Kidney epithelial cell (primary cell): ENCODE data around the gene ZMYND10. TPM values are rescaled to one million over a fixed set of nuclear protein-coding genes. Genes with fewer than 3 reads are reported as not detected.

Experiments used
- DNase-seq: peaks from one replicate; pipeline ENCODE4 v3.0.0-alpha.2; 2010; ENCODE audit warnings: low read depth
- H3K27me3 ChIP-seq: 2 replicates; pipeline ENCODE4 v1.6.0; 2011; ENCODE audit warnings: low read length; ENCODE audit not compliant: control insufficient read depth, insufficient read depth
- H3K36me3 ChIP-seq: 2 replicates; pipeline ENCODE4 v1.5.1; 2011; ENCODE audit warnings: low read length; ENCODE audit not compliant: control insufficient read depth, insufficient read depth
- H3K4me3 ChIP-seq: 2 replicates; pipeline ENCODE4 v1.5.1; 2011; ENCODE audit warnings: low read depth, mild to moderate bottlenecking, control low read depth, low read length
- CTCF ChIP-seq: IDR thresholded peaks from 2 replicates; pipeline ENCODE4 v1.5.1; 2011; ENCODE audit warnings: mild to moderate bottlenecking, moderate library complexity, low read length, control low read depth, inconsistent platforms; ENCODE audit not compliant: insufficient read depth, poor library complexity, severe bottlenecking
- total RNA-seq: library from RNA; depleted of rRNA; stranded (reverse); fragments of >200 nt; gene quantifications from 2 replicates; pipeline ENCODE4 v1.2.3, GENCODE V29; 2015

Gene ZMYND10
- total RNA-seq, 1 donor from 2014 or later: 1.7 TPM

GRCh38 chr3:50304601-50305000 is 40.9 kb downstream of the ZMYND10 start:
- Histone ChIP-seq H3K36me3 (no peaks in the 10 kb centered on the region), H3K27me3 (no peaks in the 10 kb centered on the region), H3K4me3 (no peak overlapping the region)
- no peak for DNase-seq
- TF ChIP-seq CTCF: no peak

DNA sequence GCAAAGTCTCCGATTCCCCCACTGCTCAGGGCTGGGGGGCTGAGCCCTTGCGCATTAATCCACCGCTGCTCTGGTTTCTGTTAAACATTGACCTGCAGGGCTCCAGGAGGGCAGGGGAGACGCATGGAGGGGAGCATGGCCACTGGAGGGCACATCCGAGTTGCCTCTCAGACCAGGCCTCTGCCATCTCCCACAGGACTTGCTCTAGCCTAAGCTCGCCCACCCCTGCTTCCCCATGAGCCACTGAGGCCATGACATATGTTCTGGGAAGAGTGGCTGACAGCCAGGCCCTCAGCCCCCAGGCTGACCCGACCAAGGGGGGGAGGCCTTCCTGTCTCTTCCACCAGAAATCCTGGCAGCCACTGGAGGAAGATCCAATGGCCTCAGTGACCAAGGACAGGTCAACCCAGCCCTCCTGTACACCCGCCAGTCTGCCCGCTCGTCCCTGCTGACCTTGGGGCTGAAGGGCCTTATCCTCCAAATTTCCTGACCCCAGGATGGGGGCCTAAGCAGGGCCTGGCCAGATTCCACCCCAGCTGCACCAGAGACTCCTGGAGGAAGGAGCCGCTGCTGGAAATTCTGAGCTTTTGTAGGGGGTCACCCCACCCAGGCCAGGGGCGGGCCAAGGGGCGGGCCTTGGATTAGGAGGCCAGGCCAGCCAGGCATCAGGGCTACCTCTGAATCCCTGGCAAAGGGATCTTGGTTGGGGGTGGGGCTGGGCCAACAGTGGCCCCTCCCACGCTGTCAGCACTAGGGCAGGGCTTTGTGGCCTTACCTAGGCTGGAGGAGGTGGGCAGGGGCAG is 42.3 kb downstream of the ZMYND10 start, which contains the start of gene HYAL1:
TSS of gene HYAL1 (minus strand) at position 562 of the 803 bp plus-strand sequence. CDS start 618 bp downstream, outside the sequence.
- Histone ChIP-seq H3K36me3 (no peaks in the 10 kb centered on the region), H3K27me3 (no peaks in the 10 kb centered on the region), H3K4me3 (no peak within 1 kb of the TSS)
- TF ChIP-seq CTCF: peak; percentile 54
- no peak for DNase-seq

GRCh38 chr3:50302095-50303012 is 43.2 kb downstream of the ZMYND10 start:
- no peak for TF ChIP-seq CTCF
- DNase-seq: no peak
- Histone ChIP-seq H3K27me3 (no peaks in the 10 kb centered on the region), H3K36me3 (no peaks in the 10 kb centered on the region), H3K4me3 (no peak overlapping the region)

GRCh38 chr3:50300681-50301254 is 44.8 kb downstream of the ZMYND10 start:
- no peak for TF ChIP-seq CTCF
- H3K4me3 ChIP-seq: no peak overlapping the region
- no peak for DNase-seq

DNA sequence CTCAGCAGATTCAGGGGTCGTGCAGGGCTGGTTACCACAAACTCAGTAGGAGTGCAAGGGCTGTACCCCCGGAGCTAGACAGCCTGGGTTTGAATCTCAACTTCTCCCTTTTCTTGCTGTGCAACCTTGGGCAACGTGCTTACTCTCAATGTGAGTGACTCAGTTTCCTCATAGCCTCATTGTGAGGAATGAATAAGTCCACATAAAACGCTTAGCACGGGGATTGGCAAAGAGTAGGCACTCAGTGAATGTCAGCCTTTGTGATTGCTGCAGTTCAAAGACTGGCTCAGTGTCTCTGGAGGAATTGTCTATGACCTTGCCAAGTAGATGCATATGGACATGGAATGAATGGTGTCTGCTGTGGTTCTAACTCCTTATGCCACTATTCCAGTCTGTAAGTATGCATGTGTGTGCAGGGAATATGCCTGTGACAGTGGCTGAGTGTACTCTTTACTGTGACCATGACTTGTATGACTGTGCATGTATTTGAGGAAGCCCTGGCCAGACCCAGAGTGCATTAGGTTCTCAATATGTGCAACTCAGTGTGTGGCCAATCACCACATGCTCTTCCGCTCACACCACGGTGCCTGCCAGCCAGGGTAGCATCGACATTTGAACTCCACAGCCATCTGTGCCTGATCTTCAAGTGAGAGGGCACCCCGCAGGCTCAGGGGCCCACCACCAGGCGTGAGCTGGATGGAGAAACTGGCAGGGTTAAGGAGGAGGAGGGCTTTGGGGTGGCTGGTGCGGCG is 45.4 kb downstream of the ZMYND10 start:
- peak overlapping the region; percentile 41 for H3K4me3 ChIP-seq
- no peak for TF ChIP-seq CTCF
- H3K36me3 ChIP-seq: no peaks in the 10 kb centered on the region
- no peaks in the 10 kb centered on the region for H3K27me3 ChIP-seq
- no peak for DNase-seq

More at GRCh38 chr3:50300681-50301254, 44.8 kb downstream of the ZMYND10 start:
- Histone ChIP-seq H3K27me3 (no peaks in the 10 kb centered on the region), H3K36me3 (no peaks in the 10 kb centered on the region)
